ENCODE measurements around the gene MAN2C1. TPM values are rescaled to one million over a fixed set of nuclear protein-coding genes. Genes with fewer than 3 reads are reported as not detected.

Gene MAN2C1
- total and polyA plus RNA-seq, 2 experiments from 2014 or later: 81.4 to 88.0 TPM

DNA sequence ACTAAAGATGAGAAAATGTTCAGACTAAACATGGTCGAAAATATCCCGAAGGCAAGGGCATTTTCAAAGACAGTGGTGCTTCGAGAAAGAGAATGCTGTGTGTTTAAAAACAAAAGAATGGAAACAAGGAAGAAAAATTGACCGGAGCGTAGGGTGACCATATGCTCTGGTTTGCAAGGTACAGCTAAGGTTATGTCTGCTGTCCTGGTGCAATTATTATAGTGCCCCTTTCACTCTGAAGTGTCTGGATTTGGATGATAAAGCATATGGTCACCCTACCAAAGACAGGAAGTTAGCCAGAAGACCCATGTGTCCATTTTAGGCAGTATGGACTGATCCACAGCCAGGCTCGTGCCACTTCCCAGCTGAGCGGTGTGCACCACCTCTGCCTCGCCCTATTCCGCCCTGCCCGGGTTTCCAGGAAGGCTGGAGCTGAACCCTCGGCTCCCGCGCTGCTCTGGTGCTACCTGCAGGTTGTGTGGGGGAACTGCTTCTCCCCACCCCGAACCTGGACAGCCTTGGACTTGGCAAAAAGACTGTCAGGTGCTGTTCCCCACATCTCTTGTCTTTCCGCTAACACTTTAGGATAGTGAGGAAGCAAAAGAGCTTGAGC is 60.5 kb downstream of the MAN2C1 start:
- Histone ChIP-seq H3K27me3 (no peaks in the 10 kb centered on the region), H3K79me2 (no peaks in the 10 kb centered on the region), H3K9me3 (ENCODE audit: low read depth) (no peaks in the 10 kb centered on the region), H3K4me1 (ENCODE audit: insufficient read depth) (no peaks in the 10 kb centered on the region), H3K9me2 (replicated peaks; ENCODE audit: insufficient read depth) (no peaks in the 10 kb centered on the region), H2AFZ (no peak overlapping the region), H4K20me1 (ENCODE audit: insufficient read depth, poor library complexity, severe bottlenecking) (no peaks in the 10 kb centered on the region), H3K4me2 (no peak overlapping the region), H3K36me3 (replicated peaks; ENCODE audit: insufficient read depth, low read depth) (no peaks in the 10 kb centered on the region), H3K4me3 (no peak overlapping the region), H3K27ac (no peak overlapping the region)
- TF ChIP-seq CTCF (IDR thresholded peaks at IDR 0.05; ENCODE audit: poor library complexity) (peak; percentile 51), EZH2 (IDR thresholded peaks at IDR 0.05; ENCODE audit: borderline replicate concordance) (no peak)
- peak; percentile 78 for DNase-seq (ENCODE audit: low spot score)
- WGBS (ENCODE audit: low lambda C conversion rate, missing lambda C conversion rate): 33% methylated on average over 15 of the region's 15 CpGs

DNA sequence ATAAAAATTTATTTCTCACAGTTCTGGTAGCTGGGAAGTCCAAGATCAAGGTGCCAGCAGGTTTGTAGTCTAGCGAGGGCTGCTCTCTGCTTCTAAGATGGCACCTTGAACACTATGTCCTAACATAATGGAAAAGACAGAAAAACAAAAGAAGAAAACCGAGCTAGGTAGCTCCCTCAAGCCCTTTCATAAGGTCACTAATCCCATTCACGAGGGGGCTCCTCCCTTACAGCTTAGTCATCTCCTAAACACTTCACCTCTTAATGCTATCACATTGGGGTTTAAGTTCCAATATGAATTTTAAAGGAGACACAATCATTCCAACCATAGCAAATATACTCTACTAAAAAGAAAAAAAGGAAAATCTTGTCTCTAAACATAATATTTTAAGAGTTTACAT is 62.2 kb downstream of the MAN2C1 start:
- Histone ChIP-seq H3K4me3 (no peak overlapping the region), H3K4me1 (ENCODE audit: insufficient read depth) (no peaks in the 10 kb centered on the region), H3K79me2 (no peaks in the 10 kb centered on the region), H3K9me3 (ENCODE audit: low read depth) (no peaks in the 10 kb centered on the region), H3K4me2 (no peak overlapping the region), H2AFZ (no peak overlapping the region), H3K9me2 (replicated peaks; ENCODE audit: insufficient read depth) (no peaks in the 10 kb centered on the region), H4K20me1 (ENCODE audit: insufficient read depth, poor library complexity, severe bottlenecking) (no peaks in the 10 kb centered on the region), H3K36me3 (replicated peaks; ENCODE audit: insufficient read depth, low read depth) (no peaks in the 10 kb centered on the region), H3K27ac (no peak overlapping the region), H3K27me3 (no peaks in the 10 kb centered on the region)
- TF ChIP-seq EZH2phosphoT487 (IDR thresholded peaks at IDR 0.05; ENCODE audit: low read depth, severe bottlenecking, unreplicated experiment) (no peak), EZH2 (IDR thresholded peaks at IDR 0.05; ENCODE audit: borderline replicate concordance) (no peak), CTCF (IDR thresholded peaks at IDR 0.05; ENCODE audit: poor library complexity) (no peak)
- whole genome bisulfite sequencing (ENCODE audit: low lambda C conversion rate, missing lambda C conversion rate): 66% methylated on average over 3 of the region's 3 CpGs
- DNase-seq (ENCODE audit: low spot score): no peak

MicroRNAs within 50 kb of the gene (microRNA counts, 767-probe panel; counts per million panel counts)
- microRNA hsa-miR-631: not detected

Small RNAs within 50 kb of the gene (microRNA-seq; reads per million reads assigned to microRNA genes)
- gene MIR631: not detected

Other genes with a start within 250 kb of the MAN2C1 start
- gene C15orf39, start 166.7 kb downstream of the MAN2C1 start, total RNA-seq: 11.4 and 18.3 TPM in 2 replicates
- gene C15orf39, start 166.7 kb downstream of the MAN2C1 start, polyA plus RNA-seq: 15.3 and 16.4 TPM in 2 replicates
- gene GOLGA6C, start 110.3 kb downstream of the MAN2C1 start, total RNA-seq: not detected in 2 replicates
- gene GOLGA6C, start 110.3 kb downstream of the MAN2C1 start, polyA plus RNA-seq: not detected in 2 replicates
- 0.76 TPM in 1 of 2 replicates, not detected in the other for gene GOLGA6D, start 85.8 kb downstream of the MAN2C1 start, total RNA-seq
- not detected in 2 replicates for gene GOLGA6D, start 85.8 kb downstream of the MAN2C1 start, polyA plus RNA-seq
- 46.0 and 70.3 TPM in 2 replicates for gene COMMD4, start 32.5 kb downstream of the MAN2C1 start, total RNA-seq
- 99.2 and 105 TPM in 2 replicates for gene COMMD4, start 32.5 kb downstream of the MAN2C1 start, polyA plus RNA-seq
- 21.1 and 27.6 TPM in 2 replicates for gene NEIL1, start 21.6 kb downstream of the MAN2C1 start, total RNA-seq
- gene NEIL1, start 21.6 kb downstream of the MAN2C1 start, polyA plus RNA-seq: 25.4 and 56.5 TPM in 2 replicates
- 28.8 and 35.8 TPM in 2 replicates for gene SIN3A, start 83.1 kb upstream of the MAN2C1 start, total RNA-seq
- gene SIN3A, start 83.1 kb upstream of the MAN2C1 start, polyA plus RNA-seq: 13.3 and 16.5 TPM in 2 replicates
- 24.0 and 27.4 TPM in 2 replicates for gene PTPN9, start 210.7 kb upstream of the MAN2C1 start, total RNA-seq
- 19.6 and 23.3 TPM in 2 replicates for gene PTPN9, start 210.7 kb upstream of the MAN2C1 start, polyA plus RNA-seq